Germinal center (tissue), 1 donor: ENCODE results near the gene RASGRP3.
"Not testable (repeated sequence)": the region's sequence is repeated elsewhere in the genome, so short reads cannot be mapped to it uniquely, and the experiment has no call there.

Experiments used
- DNase-seq: peaks from one replicate; pipeline ENCODE4 v3.0.0; 2012; ENCODE audit warnings: mixed read lengths, low spot score

RASGRP3 gene

GRCh38 chr2:33476131-33476792 lies at the start of gene RASGRP3:
RASGRP3 (plus strand) TSS chr2:33476649; CDS start chr2:33515137, 38,488 bp downstream.
- peak; percentile 74 for DNase-seq

- no peak for DNase-seq
Observed at GRCh38 chr2:33426666-33427231, 49.7 kb upstream of the RASGRP3 start.

- no peak for DNase-seq
Observed at GRCh38 chr2:33430077-33430476, 46.4 kb upstream of the RASGRP3 start.

GRCh38 chr2:33430856-33431255 lies 45.6 kb upstream of the RASGRP3 start:
- DNase-seq = no peak

- no peak for DNase-seq
Observed at GRCh38 chr2:33432871-33433270, 43.6 kb upstream of the RASGRP3 start.

- DNase-seq = no peak
Observed at GRCh38 chr2:33433279-33434235, 42.9 kb upstream of the RASGRP3 start.

GRCh38 chr2:33435518-33435917 lies 40.9 kb upstream of the RASGRP3 start:
- DNase-seq = no peak

- no peak for DNase-seq
Observed at GRCh38 chr2:33436083-33436482, 40.4 kb upstream of the RASGRP3 start.

- DNase-seq = no peak
Observed at GRCh38 chr2:33437297-33437696, 39.2 kb upstream of the RASGRP3 start.

GRCh38 chr2:33437815-33438214 lies 38.6 kb upstream of the RASGRP3 start:
- no peak for DNase-seq

GRCh38 chr2:33441235-33441810 lies 35.1 kb upstream of the RASGRP3 start:
- peak; percentile 52 for DNase-seq

- not testable (repeated sequence) for DNase-seq
Observed at GRCh38 chr2:33442052-33442451, 34.4 kb upstream of the RASGRP3 start.

GRCh38 chr2:33442528-33443079 lies 33.8 kb upstream of the RASGRP3 start:
- no peak for DNase-seq

GRCh38 chr2:33443274-33443829 lies 33.1 kb upstream of the RASGRP3 start:
- no peak for DNase-seq

GRCh38 chr2:33444967-33445366 lies 31.5 kb upstream of the RASGRP3 start:
- no peak for DNase-seq

- DNase-seq = no peak
Observed at GRCh38 chr2:33448220-33448899, 28.1 kb upstream of the RASGRP3 start.

- DNase-seq = no peak
Observed at GRCh38 chr2:33451214-33451613, 25.2 kb upstream of the RASGRP3 start.

GRCh38 chr2:33451825-33452224 lies 24.6 kb upstream of the RASGRP3 start:
- DNase-seq = no peak

- DNase-seq = no peak
Observed at GRCh38 chr2:33452545-33452944, 23.9 kb upstream of the RASGRP3 start.

GRCh38 chr2:33453905-33454479 lies 22.5 kb upstream of the RASGRP3 start:
- no peak for DNase-seq
